IMR-90 (cell line): ENCODE measurements around the gene PI4KA. TPM values are rescaled to one million over a fixed set of nuclear protein-coding genes. Genes with fewer than 3 reads are reported as not detected.

Experiments used
- ATAC-seq: fragments of 200-7000 bp; cut with Tn5 transposase; 2 replicates; pipeline ENCODE4 v1.9.1; 2020; ENCODE audit warnings: low read depth, mild to moderate bottlenecking, moderate library complexity
- BruUV-seq: library from RNA; stranded (reverse); fragments of 400-500 nt; replicated peaks from 2 replicates; lab custom pipeline; 2021; lab: Mats Ljungman, UMichigan
- CTCF ChIA-PET: fragments of 300-600 bp; formaldehyde crosslinking; extraction: SDS; loops from one replicate; lab custom pipeline; 2021; ENCODE audit warnings: antibody characterized with exemption; lab: Yijun Ruan, JAX
- POLR2A ChIA-PET: fragments of 300-600 bp; sonication (Branson Sonifier 250); formaldehyde crosslinking; loops from one replicate; lab custom pipeline; 2022; ENCODE audit warnings: antibody characterized with exemption; ENCODE audit not compliant: unreplicated experiment; lab: Charles Lee
- DNase-seq: peaks from one replicate; pipeline ENCODE4 v3.0.0; 2013
- H2AFZ ChIP-seq: replicated peaks from 2 replicates; pipeline ENCODE3; 2013; ENCODE audit warnings: low read length, mild to moderate bottlenecking; ENCODE audit not compliant: poor library complexity
- H2AK5ac ChIP-seq: 2 replicates; pipeline ENCODE4 v1.6.1; 2013; ENCODE audit warnings: low read depth, low read length, inconsistent platforms
- H2AK9ac ChIP-seq: replicated peaks from 2 replicates; pipeline ENCODE3; 2013; ENCODE audit warnings: mild to moderate bottlenecking, low read depth, low read length, moderate library complexity; ENCODE audit not compliant: poor library complexity
- H2BK120ac ChIP-seq: 2 replicates; pipeline ENCODE4 v1.6.1; 2013; ENCODE audit warnings: low read depth, low read length, inconsistent platforms
- H2BK15ac ChIP-seq: 3 replicates; pipeline ENCODE4 v1.6.1; 2013; ENCODE audit warnings: low read depth, low read length, inconsistent platforms
- H2BK20ac ChIP-seq: 2 replicates; pipeline ENCODE4 v1.6.1; 2013; ENCODE audit warnings: low read depth, mild to moderate bottlenecking, inconsistent platforms, low read length, moderate library complexity
- H2BK5ac ChIP-seq: 2 replicates; pipeline ENCODE4 v1.6.1; 2013; ENCODE audit warnings: mild to moderate bottlenecking, low read depth, low read length, inconsistent platforms; ENCODE audit not compliant: poor library complexity, severe bottlenecking
- H3K14ac ChIP-seq: replicated peaks from 2 replicates; pipeline ENCODE4 v1.6.1; 2013; ENCODE audit warnings: low read depth, low read length, inconsistent platforms
- H3K18ac ChIP-seq: 2 replicates; pipeline ENCODE4 v1.6.1; 2013; ENCODE audit warnings: low read depth, low read length, control low read depth
- H3K23ac ChIP-seq: 2 replicates; pipeline ENCODE4 v1.6.1; 2013; ENCODE audit warnings: low read depth, low read length, inconsistent platforms
- H3K27ac ChIP-seq: 2 replicates; pipeline ENCODE4 v1.5.1; 2013; ENCODE audit warnings: mild to moderate bottlenecking, control low read depth, low read length; ENCODE audit not compliant: insufficient read depth
- H3K27me3 ChIP-seq: 2 replicates; pipeline ENCODE4 v1.6.1; 2013; ENCODE audit warnings: low read length; ENCODE audit not compliant: control insufficient read depth, insufficient read depth
- H3K36me3 ChIP-seq: 2 replicates; pipeline ENCODE4 v1.6.1; 2013; ENCODE audit warnings: low read length, mixed read lengths; ENCODE audit not compliant: control insufficient read depth, insufficient read depth
- H3K4ac ChIP-seq: 2 replicates; pipeline ENCODE4 v1.6.1; 2013; ENCODE audit warnings: low read depth, low read length, inconsistent platforms
- H3K4me1 ChIP-seq: 2 replicates; pipeline ENCODE4 v1.6.1; 2013; ENCODE audit warnings: low read length, mixed read lengths; ENCODE audit not compliant: control insufficient read depth, insufficient read depth
- H3K4me2 ChIP-seq: 2 replicates; pipeline ENCODE4 v1.6.1; 2013; ENCODE audit warnings: low read depth, mild to moderate bottlenecking, control low read depth, low read length, moderate library complexity
- H3K4me3 ChIP-seq: 2 replicates; pipeline ENCODE4 v1.5.1; 2013; ENCODE audit warnings: low read depth, mild to moderate bottlenecking, control low read depth, low read length, moderate library complexity; ENCODE audit not compliant: insufficient read depth
- H3K56ac ChIP-seq: 2 replicates; pipeline ENCODE4 v1.6.1; 2013; ENCODE audit warnings: low read length, inconsistent platforms; ENCODE audit not compliant: insufficient read depth; ENCODE audit errors: extremely low read depth
- H3K79me1 ChIP-seq, 2 experiments: 2 replicates each; pipeline ENCODE4 v1.6.1; 2013; ENCODE audit warnings: low read length in 2 of 2, inconsistent platforms in 1 of 2, low read depth in 1 of 2
- H3K9ac ChIP-seq: 2 replicates; pipeline ENCODE4 v1.6.1; 2013; ENCODE audit warnings: low read depth, low read length, control low read depth
- H3K9me1 ChIP-seq: 2 replicates; pipeline ENCODE4 v1.6.1; 2013; ENCODE audit warnings: low read length, inconsistent platforms; ENCODE audit not compliant: insufficient read depth
- H3K9me3 ChIP-seq: 2 replicates; pipeline ENCODE4 v1.6.1; 2013; ENCODE audit warnings: low read length; ENCODE audit not compliant: control insufficient read depth, insufficient read depth
- H4K20me1 ChIP-seq: 2 replicates; pipeline ENCODE4 v1.6.1; 2013; ENCODE audit warnings: low read length, inconsistent platforms; ENCODE audit not compliant: insufficient read depth
- H4K5ac ChIP-seq: 2 replicates; pipeline ENCODE4 v1.6.1; 2013; ENCODE audit warnings: mild to moderate bottlenecking, low read depth, low read length, control low read depth
- H4K8ac ChIP-seq, 2 experiments: 2 replicates each; pipeline ENCODE4 v1.6.1; 2013; ENCODE audit warnings: low read depth in 2 of 2, low read length in 2 of 2, control low read depth in 1 of 2, inconsistent platforms in 1 of 2
- H4K91ac ChIP-seq: 2 replicates; pipeline ENCODE4 v1.6.1; 2013; ENCODE audit warnings: low read depth, low read length, inconsistent platforms; ENCODE audit not compliant: insufficient read depth
- CHD1 ChIP-seq: IDR thresholded peaks from 2 replicates; pipeline ENCODE4 v1.6.1; 2012; ENCODE audit warnings: low read depth, low read length, improper control_type of control experiment
- ELK1 ChIP-seq: fragments of 150-350 bp; IDR thresholded peaks from 2 replicates; pipeline ENCODE4 v1.6.1; 2016; ENCODE audit warnings: low read depth, mild to moderate bottlenecking, low read length, moderate library complexity, borderline replicate concordance
- MAZ ChIP-seq: IDR thresholded peaks from 2 replicates; pipeline ENCODE4 v1.6.1; 2012; ENCODE audit warnings: low read depth, mild to moderate bottlenecking, low read length, improper control_type of control experiment, moderate library complexity, borderline replicate concordance
- MXI1 ChIP-seq: IDR thresholded peaks from 2 replicates; pipeline ENCODE4 v1.6.1; 2012; ENCODE audit warnings: low read depth, mild to moderate bottlenecking, low read length, moderate library complexity, borderline replicate concordance
- POLR2A ChIP-seq: IDR thresholded peaks from 2 replicates; pipeline ENCODE4 v1.6.1; 2012; ENCODE audit warnings: mild to moderate bottlenecking, low read depth, low read length
- RFX5 ChIP-seq: IDR thresholded peaks from 2 replicates; pipeline ENCODE4 v1.8.0; 2012; ENCODE audit warnings: low read depth, mild to moderate bottlenecking, low read length, moderate library complexity
- SMC3 ChIP-seq: fragments of 150-350 bp; IDR thresholded peaks from 2 replicates; pipeline ENCODE4 v1.6.1; 2016; ENCODE audit warnings: low read depth, mild to moderate bottlenecking, antibody characterized with exemption, low read length, moderate library complexity
- WGBS, 2 experiments: methylation state at CpG; one replicate each; pipeline versions ENCODE4 v1.1.5 to v1.1.7; 2013; ENCODE audit warnings: missing lambda C conversion rate in 2 of 2; ENCODE audit not compliant: insufficient read length in 1 of 2; ENCODE audit errors: extremely low coverage in 2 of 2; 5-methylcytosine and 5-hydroxymethylcytosine counted together
- dilution Hi-C: fragments of 300-500 bp; cut with HindIII; formaldehyde crosslinking; loops from one replicate; pipeline ENCODE4 v1.14.3; 2018; ENCODE audit warnings: low sequenced_read_pairs; ENCODE audit not compliant: unreplicated experiment
- in situ Hi-C: fragments of 300-500 bp; cut with MboI; formaldehyde crosslinking; loops from 3 replicates; pipeline ENCODE4 v1.14.3; 2019; ENCODE audit warnings: low sequenced_read_pairs, inconsistent platforms, mixed read lengths
- intact Hi-C: fragments of 100-400 bp; cut with micrococcal nuclease; formaldehyde crosslinking; loops from 2 replicates; pipeline ENCODE4 v1.10.0; 2022
- polyA plus RNA-seq, 3 experiments: library from polyadenylated mRNA; depleted of rRNA; stranded (reverse); fragments of >200 nt; gene quantifications; 2 replicates each; pipeline ENCODE4 v1.2.3, GENCODE V29; 2012; ENCODE audit warnings: low replicate concordance in 1 of 3
- total RNA-seq: library from RNA; depleted of rRNA; stranded (reverse); fragments of >200 nt; gene quantifications from 2 replicates; pipeline ENCODE4 v1.2.3, GENCODE V29; 2012

PI4KA gene
- total and polyA plus RNA-seq, 2 of the 4 experiments (the other 2 are of a cell fraction): 16.8 to 35.5 TPM

GRCh38 chr22:20664594-20664959 lies 194.0 kb downstream of the PI4KA start:
- no peak overlapping the region for H2AK5ac ChIP-seq
- no peaks in the 10 kb centered on the region for H3K36me3 ChIP-seq
- no peak overlapping the region for H2AK9ac ChIP-seq
- H4K8ac ChIP-seq: no peak overlapping the region
- H2BK5ac ChIP-seq: no peak overlapping the region
- no peak overlapping the region for H3K4me2 ChIP-seq
- H2AFZ ChIP-seq: no peak overlapping the region
- no peaks in the 10 kb centered on the region for H3K9me3 ChIP-seq
- H3K4me3 ChIP-seq: no peak overlapping the region
- no peak for ATAC-seq
- no peak overlapping the region for H4K91ac ChIP-seq
- H2BK120ac ChIP-seq: no peak overlapping the region
- intact Hi-C loops (loop anchor here (5.0 kb wide), 1 partner anchor 37 kb away; no protein-coding TSS in a partner anchor), in situ Hi-C loops (no loop called here), dilution Hi-C loops (no loop called here)
- peaks cover 1% of the 10 kb centered on the region; the same call in 1 of the 2 replicates for H3K4me1 ChIP-seq
- H3K14ac ChIP-seq: no peak overlapping the region
- no peak overlapping the region for H3K27ac ChIP-seq
- H3K9me1 ChIP-seq: 0 out of 2 replicates have a peak, but pooled peaks cover 2% of the 10 kb centered on the region
- no peak overlapping the region for H4K5ac ChIP-seq
- TF ChIP-seq MAZ: no peak
- TF ChIP-seq ELK1: no peak
- TF ChIP-seq POLR2A: no peak
- TF ChIP-seq CHD1: no peak
- TF ChIP-seq MXI1: no peak
- no peak for TF ChIP-seq SMC3
- TF ChIP-seq RFX5: no peak
- POLR2A ChIA-PET: no interaction called here
- no CpG with 5 or more reads among the region's 1 CpG for WGBS, 2 experiments
- no peak overlapping the region for H3K23ac ChIP-seq
- no peak overlapping the region for H3K9ac ChIP-seq
- H3K18ac ChIP-seq: no peak overlapping the region
- no peaks in the 10 kb centered on the region for H4K20me1 ChIP-seq
- H3K79me1 ChIP-seq: no peaks in the 10 kb centered on the region
- H3K27me3 ChIP-seq: peaks cover 1% of the 10 kb centered on the region; the same call in 1 of the 2 replicates
- CTCF ChIA-PET: no interaction called here
- no peak overlapping the region for H2BK20ac ChIP-seq
- BruUV-seq: no TSS peak
- H2BK15ac ChIP-seq: no peak overlapping the region
- no peak overlapping the region for H3K4ac ChIP-seq
- no peak overlapping the region for H3K56ac ChIP-seq
- no peak for DNase-seq
